DOHH2 (cell line): ENCODE measurements around the gene RABEP1.

Experiments
- EZH2phosphoT487 ChIP-seq: fragments of 200-600 bp; sonication (generic); IDR thresholded peaks from 2 replicates; pipeline ENCODE4 v1.6.1; 2017; ENCODE audit warnings: borderline replicate concordance, mild to moderate bottlenecking, antibody characterized with exemption, low read length, moderate library complexity, mixed read lengths
- TF ChIP-seq, protein P1 (sequence below): fragments of 200-600 bp; sonication (generic); IDR thresholded peaks from one replicate; pipeline ENCODE4 v1.5.1; 2014; ENCODE audit warnings: antibody characterized with exemption, mild to moderate bottlenecking, low read depth, low read length; ENCODE audit not compliant: poor library complexity, severe bottlenecking

DNA sequence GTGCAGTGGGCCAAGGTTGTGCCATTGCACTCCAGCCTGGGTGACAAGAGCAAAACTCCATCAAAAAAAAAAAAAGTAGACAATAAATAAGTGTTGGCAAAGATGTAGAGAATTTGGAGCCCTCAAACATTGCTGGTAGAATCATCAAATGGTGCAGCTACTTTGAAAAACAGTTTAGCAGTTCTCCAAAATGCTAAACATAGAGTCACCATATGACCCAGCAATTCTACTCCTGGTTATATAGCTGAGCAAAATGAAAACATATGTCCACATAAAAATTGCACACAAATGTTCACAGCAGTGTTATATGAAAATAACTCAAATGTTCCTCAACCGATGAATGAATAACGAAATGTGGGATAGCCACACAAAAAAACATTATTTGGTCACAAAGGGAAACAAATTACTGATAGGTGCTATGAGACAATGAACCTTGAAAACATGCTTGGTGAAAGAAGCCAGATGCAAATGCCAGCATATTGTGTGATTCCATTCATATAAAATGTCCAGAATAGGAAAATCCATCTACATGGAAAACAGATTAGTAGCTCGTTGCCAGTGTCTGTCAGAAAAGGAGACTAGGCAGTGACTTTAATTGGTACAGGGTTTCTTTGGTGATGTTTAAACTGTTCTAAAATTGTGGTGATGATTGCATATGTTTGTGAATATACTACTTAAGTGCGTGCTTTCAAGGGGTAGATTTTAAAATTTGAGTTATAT lies 12.7 kb upstream of the RABEP1 start:
- TF ChIP-seq, protein P1, sequence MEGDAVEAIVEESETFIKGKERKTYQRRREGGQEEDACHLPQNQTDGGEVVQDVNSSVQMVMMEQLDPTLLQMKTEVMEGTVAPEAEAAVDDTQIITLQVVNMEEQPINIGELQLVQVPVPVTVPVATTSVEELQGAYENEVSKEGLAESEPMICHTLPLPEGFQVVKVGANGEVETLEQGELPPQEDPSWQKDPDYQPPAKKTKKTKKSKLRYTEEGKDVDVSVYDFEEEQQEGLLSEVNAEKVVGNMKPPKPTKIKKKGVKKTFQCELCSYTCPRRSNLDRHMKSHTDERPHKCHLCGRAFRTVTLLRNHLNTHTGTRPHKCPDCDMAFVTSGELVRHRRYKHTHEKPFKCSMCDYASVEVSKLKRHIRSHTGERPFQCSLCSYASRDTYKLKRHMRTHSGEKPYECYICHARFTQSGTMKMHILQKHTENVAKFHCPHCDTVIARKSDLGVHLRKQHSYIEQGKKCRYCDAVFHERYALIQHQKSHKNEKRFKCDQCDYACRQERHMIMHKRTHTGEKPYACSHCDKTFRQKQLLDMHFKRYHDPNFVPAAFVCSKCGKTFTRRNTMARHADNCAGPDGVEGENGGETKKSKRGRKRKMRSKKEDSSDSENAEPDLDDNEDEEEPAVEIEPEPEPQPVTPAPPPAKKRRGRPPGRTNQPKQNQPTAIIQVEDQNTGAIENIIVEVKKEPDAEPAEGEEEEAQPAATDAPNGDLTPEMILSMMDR = no peak
- no peak for TF ChIP-seq EZH2phosphoT487
